Activated naive CD8-positive, alpha-beta T cell treated with anti-CD3 and anti-CD28 coated beads, Interleukin-2, amount 50 U/mL, for 16 hours (primary cell): ENCODE data around the gene TRAPPC2.
"Not testable (repeated sequence)": the region's sequence is repeated elsewhere in the genome, so short reads cannot be mapped to it uniquely, and the experiment has no call there.

ENCODE experiments used
- DNase-seq: peaks from one replicate; pipeline ENCODE4 v3.0.0-alpha.2; 2020; ENCODE audit warnings: low read depth, low spot score

Gene TRAPPC2

DNA sequence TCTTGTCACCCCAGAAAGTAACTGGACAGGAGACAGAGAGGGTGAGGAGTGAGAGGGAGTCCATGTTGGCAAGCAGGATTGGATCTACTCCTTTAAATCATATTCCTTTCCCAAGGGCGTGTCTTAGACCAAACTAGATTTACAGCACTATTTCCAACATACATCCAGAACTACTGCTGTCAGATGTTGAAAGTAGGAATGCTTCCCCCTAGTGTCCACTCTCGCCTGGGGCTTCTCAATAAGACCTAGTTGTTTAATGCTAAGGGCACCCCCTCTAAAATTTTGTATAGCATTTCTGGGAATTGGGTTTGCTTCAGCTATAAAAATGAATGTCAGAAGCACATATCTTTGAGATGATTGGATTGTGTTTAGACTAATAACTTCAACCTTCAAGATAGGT, 13.4 kb upstream of the TRAPPC2 start:
- DNase-seq = no peak

DNA sequence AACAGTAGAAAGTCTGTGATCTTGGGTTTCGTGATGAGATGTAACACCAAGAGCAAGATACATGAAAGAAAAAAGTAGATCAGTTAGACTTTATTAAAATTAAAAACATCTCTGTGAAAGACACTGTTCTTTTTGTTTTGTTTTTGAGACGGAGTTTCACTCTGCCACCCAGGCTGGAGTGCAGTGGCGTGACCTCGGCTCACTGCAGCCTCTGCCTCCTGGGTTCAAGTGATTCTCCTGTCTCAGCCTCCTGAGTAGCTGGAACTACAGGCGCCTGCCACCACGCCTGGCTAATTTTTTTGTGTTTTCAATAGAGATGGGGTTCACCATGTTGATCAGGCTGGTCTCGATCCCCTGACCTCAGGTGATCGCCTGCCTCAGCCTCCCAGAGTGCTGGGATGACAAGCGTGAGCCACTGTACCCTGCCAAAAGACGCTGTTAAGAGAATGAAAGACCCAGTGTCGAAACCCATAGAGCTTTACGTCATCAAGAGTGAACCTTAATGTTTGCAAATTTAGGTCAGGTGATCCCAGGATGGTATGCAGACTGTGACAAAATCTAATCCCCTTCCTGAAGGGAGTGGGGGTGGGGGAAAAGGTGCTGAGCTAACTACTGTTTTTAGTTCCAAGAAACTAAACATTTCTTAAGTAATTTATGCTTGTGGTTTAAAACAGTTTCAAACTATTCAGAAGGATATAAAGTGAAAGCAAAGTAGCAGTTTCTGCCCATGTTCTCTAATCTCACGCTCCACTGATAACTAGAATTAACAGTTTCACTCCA, 8.2 kb upstream of the TRAPPC2 start:
- no peak for DNase-seq

DNA sequence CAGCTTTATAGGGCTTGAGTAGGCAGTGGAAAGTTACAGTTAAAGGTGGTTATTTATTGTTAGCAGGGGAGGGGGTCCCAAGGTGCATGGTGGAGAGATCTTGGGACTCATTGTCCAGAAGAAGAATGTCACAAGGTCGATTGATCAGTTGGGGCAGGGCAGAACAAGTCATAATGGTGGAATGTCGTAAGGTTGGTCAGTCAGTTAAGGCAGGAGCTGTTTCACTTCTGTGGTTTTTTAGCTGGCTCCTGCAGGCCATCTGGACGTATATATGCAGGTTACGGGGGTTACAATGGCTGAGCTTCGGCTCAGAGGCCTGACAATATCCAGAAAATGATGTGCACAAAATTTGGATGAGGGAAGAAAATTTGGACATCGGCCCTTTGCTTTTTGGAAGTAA, 7.3 kb upstream of the TRAPPC2 start:
- DNase-seq = no peak

DNA sequence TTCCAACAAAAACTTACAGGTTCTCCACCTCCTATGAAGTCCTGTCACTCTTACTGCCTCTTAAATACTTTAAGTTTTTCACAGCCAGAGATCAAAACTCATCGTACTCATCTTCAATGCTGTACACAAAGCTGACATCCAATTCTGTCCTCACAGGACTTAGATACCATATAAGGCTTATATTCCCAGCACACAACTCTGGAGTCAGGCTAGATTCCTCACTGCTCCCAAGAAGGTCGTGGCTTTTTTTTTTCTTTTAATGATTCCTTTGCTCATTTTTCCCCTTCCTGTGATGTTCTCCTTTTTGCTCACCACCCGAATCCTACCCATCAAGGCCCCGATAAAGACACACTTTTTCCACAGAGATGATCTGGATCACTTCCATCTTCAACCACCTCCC, 914 bp downstream of the TRAPPC2 start:
- no peak for DNase-seq

DNA sequence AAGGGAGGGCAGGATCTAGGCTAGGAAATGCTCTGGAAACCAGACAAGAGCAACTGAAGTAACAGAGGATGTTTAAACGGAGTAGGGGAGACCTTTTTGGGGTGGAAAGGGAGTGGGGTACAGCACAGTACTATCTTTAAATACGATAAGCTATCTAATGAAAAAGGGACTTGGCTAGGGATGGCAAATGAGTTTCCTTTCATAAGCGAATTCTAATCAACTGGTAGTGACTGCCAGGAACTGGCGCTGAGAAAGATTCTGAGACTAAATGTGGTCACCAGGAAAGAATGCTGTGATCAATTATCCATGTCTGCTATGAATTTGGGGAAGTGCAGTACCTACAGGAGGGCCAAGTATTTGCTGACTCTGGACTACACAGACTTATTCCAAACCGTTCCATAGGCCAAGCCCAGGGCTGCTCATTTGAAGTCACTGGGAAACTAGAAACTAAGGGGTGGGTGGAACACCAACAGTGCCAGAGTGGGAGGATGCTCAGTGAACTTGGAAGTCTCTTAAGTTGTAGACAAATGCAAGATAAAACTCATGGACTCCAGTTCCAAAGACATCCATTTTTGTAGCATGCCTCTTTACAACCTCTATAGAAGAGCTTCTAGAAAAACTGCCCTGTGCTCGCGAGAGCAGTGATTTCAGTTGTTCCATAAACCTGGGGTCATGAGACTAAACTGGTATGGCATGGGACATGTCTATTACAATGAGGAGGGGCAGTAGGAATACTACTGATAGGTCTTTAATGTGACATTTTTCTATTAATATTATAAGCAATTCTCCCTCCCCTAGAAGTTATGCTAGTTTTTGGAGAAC, 2.0 kb downstream of the TRAPPC2 start:
- no peak for DNase-seq

DNA sequence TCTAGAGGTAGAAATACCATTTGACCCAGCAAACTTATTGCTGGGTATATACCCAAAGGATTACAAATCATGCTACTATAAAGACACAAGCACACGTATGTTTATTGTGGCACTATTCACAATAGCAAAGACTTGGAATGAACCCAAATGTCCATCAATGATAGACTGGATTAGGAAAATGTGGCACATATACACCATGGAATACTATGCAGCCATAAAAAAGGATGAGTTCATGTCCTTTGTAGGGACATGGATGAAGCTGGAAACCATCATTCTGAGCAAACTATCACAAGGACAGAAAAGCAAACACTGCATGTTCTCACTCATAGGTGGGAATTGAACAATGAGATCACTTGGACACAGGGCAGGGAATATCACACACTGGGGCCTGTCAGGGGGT, 3.9 kb downstream of the TRAPPC2 start:
- DNase-seq = not testable (repeated sequence)

DNA sequence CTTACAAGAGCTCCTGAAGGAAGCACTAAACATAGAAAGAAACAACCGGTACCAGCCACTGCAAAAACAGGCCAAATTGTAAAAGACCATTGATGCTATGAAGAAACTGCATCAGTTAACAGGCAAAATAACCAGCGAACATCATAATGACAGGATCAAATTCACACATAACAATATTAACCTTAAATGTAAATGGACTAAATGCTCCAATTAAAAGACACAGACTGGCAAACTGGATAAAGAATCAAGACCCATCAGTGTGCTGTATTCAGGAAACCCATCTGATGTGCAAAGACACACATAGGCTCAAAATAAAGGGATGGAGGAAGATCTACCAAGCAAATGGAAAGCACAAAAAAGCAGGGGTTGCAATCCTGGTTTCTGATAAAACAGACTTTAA, 7.8 kb downstream of the TRAPPC2 start:
- DNase-seq = not testable (repeated sequence)

DNA sequence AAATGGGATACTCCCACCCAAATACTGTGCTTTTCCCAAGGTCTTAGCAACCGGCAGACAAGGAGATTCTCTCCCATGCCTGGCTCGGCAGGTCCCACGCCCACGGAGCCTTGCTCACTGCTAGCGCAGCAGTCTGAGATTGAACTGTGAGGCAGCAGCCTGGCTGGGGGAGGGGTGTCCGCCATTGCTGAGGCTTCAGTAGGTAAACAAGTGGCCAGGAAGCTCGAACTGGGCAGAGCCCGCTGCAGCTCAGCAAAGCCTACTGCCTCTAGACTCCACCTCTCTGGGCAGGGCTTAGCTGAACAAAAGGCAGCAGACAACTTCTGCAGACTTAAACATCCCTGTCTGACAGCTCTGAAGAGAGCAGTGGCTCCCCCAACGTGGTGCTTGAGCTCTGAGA, 9.5 kb downstream of the TRAPPC2 start:
- not testable (repeated sequence) for DNase-seq

DNA sequence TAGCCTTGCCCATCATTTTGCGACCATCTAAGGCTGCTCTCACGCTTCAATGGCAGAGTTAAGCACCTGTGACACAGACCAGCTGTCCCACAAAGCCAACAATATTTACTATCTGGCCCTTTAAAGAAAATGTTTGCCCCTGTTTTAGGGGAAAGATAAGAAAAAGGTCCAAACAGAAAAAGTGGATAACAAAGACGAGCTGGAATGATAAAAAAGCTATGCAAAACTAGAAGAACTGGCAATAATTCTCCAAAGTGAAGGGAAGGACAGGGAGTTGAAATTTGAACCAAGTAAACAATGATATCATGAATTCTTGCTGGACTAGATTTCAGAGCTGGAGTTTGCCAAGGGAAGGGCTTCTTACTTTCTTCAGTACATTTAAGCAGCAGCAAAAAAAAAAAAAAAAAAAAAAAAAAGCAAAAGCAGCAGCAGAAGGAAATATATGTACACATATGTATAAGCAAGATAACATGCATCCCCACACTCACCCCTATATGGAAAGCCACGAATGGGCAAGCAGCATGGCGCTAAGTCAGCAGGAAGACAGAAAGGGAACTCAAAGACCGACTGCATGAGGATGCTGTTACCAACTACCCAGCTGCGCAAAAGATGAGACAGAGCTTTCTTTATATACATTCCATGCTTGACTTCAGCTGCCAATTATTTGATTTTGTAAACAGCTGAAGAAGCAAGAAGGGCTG, 12.5 kb downstream of the TRAPPC2 start:
- DNase-seq = no peak

DNA sequence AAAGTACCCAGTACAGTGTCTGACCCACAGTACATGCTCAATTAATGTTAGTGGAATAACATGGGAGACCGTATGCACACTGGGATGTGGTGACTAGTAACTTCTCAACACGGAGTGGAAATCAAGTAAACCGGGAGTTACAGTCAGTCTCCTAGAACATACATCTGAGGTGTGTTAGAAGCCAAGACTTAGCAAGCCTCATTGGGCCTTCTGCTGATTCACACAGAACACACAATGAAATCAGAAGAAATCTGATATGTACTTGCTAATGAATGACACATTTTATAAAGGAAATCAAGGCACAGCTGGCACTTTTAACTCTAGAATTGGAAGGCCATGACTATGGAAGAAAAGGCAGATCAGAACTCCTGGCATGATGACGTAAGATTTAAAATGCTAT, 13.0 kb downstream of the TRAPPC2 start:
- DNase-seq = no peak

DNA sequence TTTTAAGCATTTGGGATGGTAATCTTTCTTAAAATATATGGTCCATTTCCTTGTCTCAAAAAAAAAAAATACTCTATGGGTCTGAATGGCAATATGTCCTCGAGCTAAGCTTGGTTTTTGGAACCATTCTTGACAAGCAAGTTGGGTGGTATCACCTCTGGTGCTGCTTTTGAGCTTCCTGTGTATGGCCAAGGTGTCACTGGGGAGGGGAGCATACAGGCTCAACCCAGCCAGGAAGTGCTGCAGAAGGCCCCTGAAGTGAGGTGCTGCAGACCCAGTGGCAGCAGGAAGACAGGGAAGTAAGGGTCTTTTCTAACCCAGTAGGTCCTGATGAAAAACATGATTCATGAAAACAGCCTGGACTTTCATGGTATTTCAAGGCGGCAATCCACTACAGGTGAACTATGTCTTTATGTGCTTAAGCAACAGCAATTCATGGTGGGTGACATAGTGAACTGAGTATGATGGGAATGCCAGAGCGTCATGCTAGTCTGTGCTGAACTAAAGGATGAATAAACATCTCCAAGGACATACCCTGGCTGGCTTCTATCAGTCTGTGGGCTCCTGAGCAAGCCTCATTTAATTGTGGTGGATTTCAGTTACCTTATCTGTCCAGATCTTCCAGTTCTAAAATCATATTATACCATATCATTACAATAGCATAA, 15.1 kb downstream of the TRAPPC2 start:
- no peak for DNase-seq

DNA sequence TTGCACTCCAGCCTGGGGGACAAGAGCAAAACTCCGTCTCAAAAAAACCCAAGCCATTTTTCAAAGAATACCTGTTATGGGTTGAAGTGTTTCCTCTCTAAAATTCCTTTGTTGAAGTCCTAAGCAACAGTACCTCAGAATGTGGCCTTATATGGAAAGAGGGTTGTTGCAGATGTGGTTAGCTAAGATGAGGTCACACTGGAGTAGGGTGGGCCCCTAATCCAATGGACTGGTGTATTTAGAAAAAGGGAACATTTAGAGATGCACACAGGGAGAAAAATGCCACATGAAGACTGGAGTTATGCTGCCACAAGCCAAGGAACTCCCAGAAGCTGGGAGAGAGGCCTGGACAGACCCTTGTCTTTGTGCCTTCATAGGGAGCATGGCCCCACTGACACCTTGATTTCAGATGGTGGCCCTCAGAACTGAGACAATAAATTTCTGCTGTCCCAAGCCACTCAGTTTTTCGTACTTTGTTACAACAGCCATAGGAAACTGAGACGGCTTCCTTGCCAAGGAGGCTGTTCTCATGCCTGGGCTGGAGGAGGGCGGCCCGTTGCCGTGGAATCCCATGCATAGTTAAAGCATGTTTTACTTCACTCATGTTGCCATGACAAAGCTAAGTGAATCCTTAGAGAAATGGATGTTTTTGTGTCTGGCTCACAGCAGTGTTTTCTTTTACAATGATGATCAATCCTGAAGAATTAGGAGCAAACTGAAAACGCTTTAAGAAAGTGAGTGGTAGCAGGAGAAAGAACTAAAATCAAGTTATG, 16.5 kb downstream of the TRAPPC2 start:
- DNase-seq = no peak

DNA sequence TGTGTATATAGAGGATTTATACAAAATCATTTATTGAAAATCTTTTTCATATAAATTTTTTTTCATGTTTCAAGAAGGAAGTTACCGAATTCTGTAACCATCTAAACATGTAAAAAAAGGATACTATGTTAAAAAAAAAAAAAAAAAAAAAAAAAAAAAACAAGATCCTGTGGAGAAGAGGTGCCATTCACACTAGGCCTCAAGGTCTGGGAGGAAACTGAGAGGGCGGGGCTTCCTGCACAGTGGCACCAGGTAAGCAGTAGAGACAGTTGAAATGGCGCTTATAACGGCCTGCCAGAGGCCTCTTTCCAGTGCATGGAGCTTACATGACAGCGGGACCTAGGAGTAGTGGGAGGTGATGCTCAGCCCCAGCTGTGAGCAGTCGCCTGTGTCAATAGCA, 17.5 kb downstream of the TRAPPC2 start:
- DNase-seq = no peak

DNA sequence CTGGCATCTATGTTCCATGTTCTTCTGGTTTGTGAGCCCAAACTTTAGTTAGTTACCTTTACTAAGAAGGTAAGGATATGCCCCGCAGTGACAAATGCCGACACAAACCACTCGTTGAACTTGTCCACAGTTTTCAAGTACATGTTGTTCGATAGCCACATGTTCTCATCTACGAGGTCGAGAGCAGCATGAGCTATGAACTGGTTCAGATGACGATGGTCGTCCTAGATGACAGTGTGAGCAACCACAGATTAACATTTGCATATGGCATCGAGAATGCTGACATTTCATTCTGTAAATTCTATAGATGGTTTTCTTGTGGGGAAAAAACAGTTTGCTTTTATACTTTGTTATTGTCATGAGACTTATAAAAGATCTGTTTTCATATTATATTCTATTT, 18.0 kb downstream of the TRAPPC2 start:
- no peak for DNase-seq

DNA sequence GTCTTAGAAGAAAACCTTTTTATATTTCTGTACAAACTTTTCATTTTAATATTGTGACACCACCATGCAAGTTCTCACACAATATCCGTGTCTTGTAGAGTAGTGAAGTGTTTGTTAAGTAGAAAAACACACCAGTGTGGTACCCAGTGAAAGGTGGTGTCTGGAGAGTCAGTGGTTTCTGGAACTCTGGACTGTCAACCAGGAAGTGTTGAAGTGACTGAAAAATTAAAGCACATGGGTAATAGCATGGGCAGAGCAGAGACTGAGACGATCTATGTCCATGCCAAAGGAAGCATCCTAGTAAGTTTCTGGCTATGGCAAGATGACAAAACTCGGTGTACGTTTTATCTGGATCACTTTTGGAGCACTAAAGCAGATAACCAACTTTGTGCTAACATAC, 23.3 kb downstream of the TRAPPC2 start:
- DNase-seq = no peak

DNA sequence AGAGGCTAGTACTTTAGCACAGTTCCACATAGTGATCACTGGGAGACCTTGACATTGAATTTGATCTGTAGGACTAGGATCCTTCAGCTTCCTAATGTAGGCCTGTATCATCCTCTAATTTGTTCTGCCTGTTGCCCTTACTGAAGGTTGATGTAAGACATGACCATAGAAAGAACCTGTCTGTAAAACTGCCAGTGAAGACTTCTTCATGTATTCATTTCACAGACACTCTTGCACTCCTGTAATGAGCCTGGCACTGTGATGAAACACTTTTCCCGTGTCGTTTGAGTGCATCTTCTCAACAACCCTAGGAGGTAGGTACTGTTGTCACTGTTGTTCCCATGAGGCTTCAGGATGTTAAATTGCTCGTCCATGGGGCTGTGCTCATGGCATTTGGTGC, 30.8 kb downstream of the TRAPPC2 start:
- DNase-seq = no peak

DNA sequence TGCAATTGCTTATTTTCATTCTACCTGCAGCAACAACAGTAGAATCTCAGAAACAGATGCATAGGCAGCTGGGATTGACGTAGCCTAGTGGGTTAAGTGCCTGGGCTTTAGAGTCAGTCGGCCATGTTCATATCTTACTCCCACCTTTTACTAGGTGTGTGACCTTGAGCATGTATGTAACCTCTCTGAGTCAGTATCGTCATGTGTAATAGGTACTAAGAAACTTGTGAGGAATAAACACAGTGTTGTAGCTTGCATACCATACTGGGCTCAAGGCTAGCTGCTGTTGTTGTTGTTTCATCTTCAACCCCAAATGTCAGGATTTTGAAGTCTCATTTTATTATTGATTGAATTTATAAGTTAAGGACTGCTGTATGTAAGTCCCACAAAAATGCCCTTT, 31.3 kb downstream of the TRAPPC2 start:
- no peak for DNase-seq

DNA sequence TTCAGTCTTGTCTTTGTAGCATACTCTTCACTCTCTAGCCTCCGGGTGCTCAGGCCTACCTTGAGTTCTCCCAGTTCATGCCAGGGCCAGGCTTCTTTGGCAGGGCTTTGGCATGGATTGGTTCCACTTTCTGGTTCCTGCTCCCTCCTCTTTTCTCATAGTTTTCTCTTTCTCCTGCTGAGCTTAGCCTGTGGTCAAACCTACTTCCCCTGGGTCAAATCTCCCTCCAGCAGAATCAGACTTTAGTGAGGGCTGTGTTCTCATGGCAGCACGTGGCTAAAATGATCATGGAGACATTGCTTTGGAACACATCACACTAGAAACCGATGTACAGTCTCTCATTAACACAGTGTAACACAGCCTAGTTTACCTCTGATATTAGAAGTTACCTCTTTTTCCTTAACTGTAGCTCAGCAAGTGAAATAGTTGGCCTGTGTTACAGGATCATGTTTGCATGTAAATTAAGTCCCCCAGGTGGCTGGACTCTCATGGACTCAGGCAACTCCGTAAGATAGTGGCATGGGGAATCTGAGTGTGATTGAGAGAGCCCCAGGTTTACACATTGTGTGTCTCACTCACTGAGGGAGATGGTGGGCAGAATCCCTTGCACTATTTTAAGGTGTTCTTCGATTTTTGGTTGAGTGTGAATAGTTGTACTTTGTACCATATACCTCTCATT, 32.2 kb downstream of the TRAPPC2 start:
- DNase-seq = no peak

DNA sequence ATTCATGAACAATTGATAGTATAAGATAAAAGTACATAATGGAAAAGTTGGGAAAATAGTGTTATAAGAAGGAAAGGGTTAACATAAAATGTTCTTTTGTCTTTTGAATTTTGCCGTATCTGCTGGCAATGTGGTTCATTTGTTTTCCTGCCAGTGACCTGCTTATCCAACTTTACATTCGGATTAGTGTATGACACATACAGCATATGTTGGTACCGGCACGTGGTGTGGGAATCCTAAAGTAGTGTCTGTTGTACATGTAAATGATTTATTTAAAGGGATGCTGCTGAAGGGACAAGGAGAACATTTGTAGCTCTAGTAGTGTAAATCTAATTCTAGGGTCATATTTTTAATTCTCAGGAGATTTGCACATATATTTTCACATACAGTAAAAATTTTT, 34.0 kb downstream of the TRAPPC2 start:
- DNase-seq = no peak

DNA sequence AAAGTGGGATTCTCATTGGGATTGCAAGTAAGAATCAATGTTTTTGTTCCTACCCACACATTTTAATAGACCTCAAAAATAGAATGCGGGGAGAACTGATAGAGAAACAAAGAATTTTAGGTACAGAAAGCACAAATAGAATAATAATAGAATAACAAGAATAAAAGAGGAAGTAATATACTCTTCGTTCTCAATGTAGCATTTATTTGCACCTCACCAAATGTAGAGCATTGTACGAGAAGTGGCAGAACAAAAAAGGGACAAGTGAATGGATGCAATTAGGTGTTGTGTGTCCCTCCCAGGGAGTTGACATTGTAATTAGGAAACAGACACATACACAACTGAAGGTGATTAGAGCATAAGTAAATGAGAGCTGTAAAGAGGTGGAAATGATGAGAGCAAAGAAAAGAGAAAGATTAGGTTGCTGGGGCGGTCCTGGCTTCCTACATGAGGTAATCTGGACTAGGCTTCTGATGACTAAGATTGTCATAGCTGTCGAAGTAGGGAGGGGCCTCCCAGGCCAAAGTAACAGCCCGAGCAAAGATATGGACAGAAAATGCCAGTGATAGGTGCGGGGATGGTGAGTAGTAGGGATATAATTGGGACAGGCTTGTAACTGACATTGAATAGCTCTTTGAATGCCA, 35.1 kb downstream of the TRAPPC2 start:
- DNase-seq = no peak
